ENCODE measurements around the gene RYR3.

GRCh38 chr15:33440900-33441299, 130.1 kb downstream of the RYR3 start:
- no peak for TF ChIP-seq CTCF (IDR thresholded peaks at IDR 0.05)
- TF ChIP-seq POLR2A (IDR thresholded peaks at IDR 0.05) = no peak

Measured in lower leg skin (tissue), 3 donors.